IPS DF 6.9 (cell line): Measurements from ENCODE around the gene ANTKMT.

Experiments
- DNase-seq: peaks from one replicate; pipeline ENCODE4 v3.0.0-alpha.2; 2013; ENCODE audit warnings: low read depth, low spot score
- H3K27ac ChIP-seq: one replicate; pipeline ENCODE4 v1.5.1; 2013; ENCODE audit warnings: low read length, control low read depth
- H3K27me3 ChIP-seq: 2 replicates; pipeline ENCODE4 v1.6.1; 2013; ENCODE audit warnings: mild to moderate bottlenecking, low read length; ENCODE audit not compliant: control insufficient read depth, insufficient read depth
- H3K36me3 ChIP-seq: 2 replicates; pipeline ENCODE4 v1.6.1; 2013; ENCODE audit warnings: low read length; ENCODE audit not compliant: control insufficient read depth, insufficient read depth
- H3K4me1 ChIP-seq: 2 replicates; pipeline ENCODE4 v1.6.1; 2013; ENCODE audit warnings: low read length; ENCODE audit not compliant: control insufficient read depth, insufficient read depth
- H3K4me3 ChIP-seq: 2 replicates; pipeline ENCODE4 v1.5.1; 2013; ENCODE audit warnings: mild to moderate bottlenecking, low read length
- H3K9me3 ChIP-seq: 2 replicates; pipeline ENCODE4 v1.6.1; 2013; ENCODE audit warnings: low read length, inconsistent platforms; ENCODE audit not compliant: control insufficient read depth, insufficient read depth
- WGBS: extraction: QIAGEN DNeasy Blood & Tissue Kit; methylation state at CpG from one replicate; pipeline ENCODE4 v1.1.7; 2013; ENCODE audit warnings: mixed read lengths, missing lambda C conversion rate; ENCODE audit not compliant: insufficient read length, insufficient coverage; 5-methylcytosine and 5-hydroxymethylcytosine counted together

Gene ANTKMT

GRCh38 chr16:767743-768235 is 46.8 kb downstream of the ANTKMT start:
- no peaks in the 10 kb centered on the region for H3K36me3 ChIP-seq
- no peaks in the 10 kb centered on the region for H3K9me3 ChIP-seq
- H3K27me3 ChIP-seq, result no peaks in the 10 kb centered on the region
- H3K27ac ChIP-seq, result no peak overlapping the region
- no CpG with 5 or more reads among the region's 38 CpGs for WGBS
- H3K4me1 ChIP-seq, result no peaks in the 10 kb centered on the region; the same call in 1 of the 2 replicates
- no peak overlapping the region for H3K4me3 ChIP-seq
- no peak for DNase-seq

GRCh38 chr16:768428-768827 is 47.5 kb downstream of the ANTKMT start:
- no CpG with 5 or more reads among the region's 21 CpGs for WGBS
- Histone ChIP-seq H3K4me3 (no peak overlapping the region), H3K27me3 (no peaks in the 10 kb centered on the region), H3K36me3 (no peaks in the 10 kb centered on the region), H3K27ac (no peak overlapping the region), H3K4me1 (no peaks in the 10 kb centered on the region; the same call in 1 of the 2 replicates), H3K9me3 (no peaks in the 10 kb centered on the region)
- no peak for DNase-seq

- no CpG with 5 or more reads among the region's 20 CpGs for WGBS
- H3K4me3 ChIP-seq, result no peak overlapping the region
- DNase-seq, result no peak
- H3K27me3 ChIP-seq, result no peaks in the 10 kb centered on the region
- H3K36me3 ChIP-seq, result no peaks in the 10 kb centered on the region; the same call in 1 of the 2 replicates
- H3K4me1 ChIP-seq, result no peaks in the 10 kb centered on the region
- no peaks in the 10 kb centered on the region for H3K9me3 ChIP-seq
- no peak overlapping the region for H3K27ac ChIP-seq
These were observed 48.3 kb downstream of the ANTKMT start for GRCh38 chr16:769184-769784.

GRCh38 chr16:769934-770333 is 49.0 kb downstream of the ANTKMT start:
- Histone ChIP-seq H3K36me3 (peaks cover 3% of the 10 kb centered on the region; the same call in 1 of the 2 replicates), H3K4me1 (no peaks in the 10 kb centered on the region; the same call in 1 of the 2 replicates), H3K4me3 (no peak overlapping the region), H3K9me3 (no peaks in the 10 kb centered on the region), H3K27me3 (no peaks in the 10 kb centered on the region), H3K27ac (no peak overlapping the region)
- DNase-seq, result no peak
- WGBS, result no CpG with 5 or more reads among the region's 19 CpGs

GRCh38 chr16:770411-770810 is 49.5 kb downstream of the ANTKMT start:
- Histone ChIP-seq H3K4me3 (no peak overlapping the region), H3K27ac (no peak overlapping the region), H3K9me3 (no peaks in the 10 kb centered on the region), H3K36me3 (peaks cover 3% of the 10 kb centered on the region; the same call in 1 of the 2 replicates), H3K27me3 (no peaks in the 10 kb centered on the region), H3K4me1 (no peaks in the 10 kb centered on the region; the same call in 1 of the 2 replicates)
- DNase-seq, result no peak
- WGBS, result no CpG with 5 or more reads among the region's 13 CpGs
